ENCODE data around the gene ENTPD8.
"Not testable (repeated sequence)": the region's sequence is repeated elsewhere in the genome, so short reads cannot be mapped to it uniquely, and the experiment has no call there.

Gene ENTPD8

GRCh38 chr9:137457406-137458193 lies 16.4 kb upstream of the ENTPD8 start:
- no peak for DNase-seq

- no peak for DNase-seq
These were observed 15.8 kb upstream of the ENTPD8 start for GRCh38 chr9:137456864-137457405.

- DNase-seq, result no peak
These were observed 15.1 kb upstream of the ENTPD8 start for GRCh38 chr9:137456061-137456863.

GRCh38 chr9:137455359-137455991 lies 14.3 kb upstream of the ENTPD8 start:
- DNase-seq, result no peak

- DNase-seq, result no peak
These were observed 13.6 kb upstream of the ENTPD8 start for GRCh38 chr9:137454597-137455358.

GRCh38 chr9:137454145-137454596 lies 13.0 kb upstream of the ENTPD8 start:
- no peak for DNase-seq

GRCh38 chr9:137453643-137454081 lies 12.5 kb upstream of the ENTPD8 start:
- peak; percentile 40 for DNase-seq

- no peak for DNase-seq
These were observed 11.8 kb upstream of the ENTPD8 start for GRCh38 chr9:137452761-137453642.

GRCh38 chr9:137452006-137452760 lies 11.0 kb upstream of the ENTPD8 start:
- no peak for DNase-seq

GRCh38 chr9:137451264-137452005 lies 10.3 kb upstream of the ENTPD8 start:
- DNase-seq, result not testable (repeated sequence)

- not testable (repeated sequence) for DNase-seq
These were observed 9.5 kb upstream of the ENTPD8 start for GRCh38 chr9:137450539-137451222.

- DNase-seq, result no peak
These were observed 8.9 kb upstream of the ENTPD8 start for GRCh38 chr9:137449931-137450538.

GRCh38 chr9:137449081-137449844 lies 8.1 kb upstream of the ENTPD8 start:
- DNase-seq, result no peak

- DNase-seq, result no peak
These were observed 7.4 kb upstream of the ENTPD8 start for GRCh38 chr9:137448602-137448962.

- no peak for DNase-seq
These were observed 6.8 kb upstream of the ENTPD8 start for GRCh38 chr9:137447722-137448601.

GRCh38 chr9:137446851-137447471 lies 5.8 kb upstream of the ENTPD8 start:
- DNase-seq, result no peak

All from activated effector memory CD4-positive, alpha-beta T cell treated with Interleukin-2 at 50 U/mL for 16 hours (primary cell).